SK-N-SH (cell line): ENCODE data around the gene TRDN. TPM values are rescaled to one million over a fixed set of nuclear protein-coding genes. Genes with fewer than 3 reads are reported as not detected.

ENCODE experiments used
- CTCF ChIA-PET: fragments of 300-600, 350-600 bp; formaldehyde crosslinking; extraction: SDS; loops from one replicate; lab custom pipeline; 2021; lab: Yijun Ruan, JAX
- POLR2A ChIA-PET: fragments of 350-600 bp; sonication (Branson Sonifier 250); formaldehyde crosslinking; extraction: SDS; loops from one replicate; lab custom pipeline; 2020; ENCODE audit warnings: antibody characterized with exemption, inconsistent platforms; lab: Yijun Ruan, JAX
- DNase-seq: peaks from one replicate; pipeline ENCODE4 v3.0.0; 2012
- H2AFZ ChIP-seq: fragments of 200-600 bp; sonication (generic); 2 replicates; pipeline ENCODE4 v1.8.1; 2016; ENCODE audit warnings: antibody characterized with exemption, mild to moderate bottlenecking, low read depth
- H3F3A ChIP-seq: fragments of 200-600 bp; sonication (generic); replicated peaks from 2 replicates; pipeline ENCODE3; 2016; ENCODE audit warnings: antibody characterized with exemption, mild to moderate bottlenecking; ENCODE audit not compliant: insufficient read depth
- H3K27ac ChIP-seq, 2 experiments: fragments of 200-500 bp in 1 of 2; fragments of 200-600 bp in 1 of 2; sonication (Bioruptor generic) in 1 of 2; sonication (generic), shearing (Covaris generic) in 1 of 2; 2 replicates each; pipeline versions ENCODE4 v1.5.1 to v1.6.1; 2014 to 2016; ENCODE audit warnings: low read depth in 2 of 2, inconsistent platforms in 1 of 2, low read length in 1 of 2, mild to moderate bottlenecking in 1 of 2, mixed read lengths in 1 of 2
- H3K27me3 ChIP-seq: fragments of 200-600 bp; sonication (generic), shearing (Covaris generic); 2 replicates; pipeline ENCODE4 v1.6.1; 2016; ENCODE audit warnings: mixed run types; ENCODE audit not compliant: insufficient read depth
- H3K36me3 ChIP-seq, 2 experiments: fragments of 200-500 bp in 1 of 2; fragments of 200-600 bp in 1 of 2; sonication (Bioruptor generic) in 1 of 2; sonication (generic) in 1 of 2; replicated peaks in 1 of 2; 2 replicates each; pipeline versions ENCODE3 to v1.5.1; 2014 to 2016; ENCODE audit warnings: low read length in 1 of 2, mild to moderate bottlenecking in 1 of 2; ENCODE audit not compliant: insufficient read depth in 2 of 2, control insufficient read depth in 1 of 2
- H3K4me1 ChIP-seq, 2 experiments: fragments of 200-500 bp in 1 of 2; fragments of 200-600 bp in 1 of 2; sonication (Bioruptor generic) in 1 of 2; sonication (generic), shearing (Covaris generic) in 1 of 2; 2 replicates each; pipeline versions ENCODE4 v1.5.1 to v1.6.1; 2014 to 2016; ENCODE audit warnings: low read depth in 1 of 2, low read length in 1 of 2, mixed run types in 1 of 2; ENCODE audit not compliant: insufficient read depth in 2 of 2, control insufficient read depth in 1 of 2
- H3K4me2 ChIP-seq: fragments of 200-600 bp; sonication (generic), shearing (Covaris generic); 2 replicates; pipeline ENCODE4 v1.6.1; 2017; ENCODE audit warnings: mixed run types
- H3K4me3 ChIP-seq, 2 experiments: fragments of 200-500 bp in 1 of 2; fragments of 200-600 bp in 1 of 2; sonication (Bioruptor generic) in 1 of 2; sonication (generic), shearing (Covaris generic) in 1 of 2; 2 replicates each; pipeline versions ENCODE4 v1.5.1 to v1.8.1; 2014 to 2016; ENCODE audit warnings: low read depth in 2 of 2, inconsistent platforms in 1 of 2, low read length in 1 of 2, mild to moderate bottlenecking in 1 of 2, mixed read lengths in 1 of 2, moderate library complexity in 1 of 2
- H3K79me2 ChIP-seq: fragments of 200-600 bp; sonication (generic); 2 replicates; pipeline ENCODE4 v1.8.1; 2017; ENCODE audit warnings: mild to moderate bottlenecking; ENCODE audit not compliant: insufficient read depth
- H3K9ac ChIP-seq: fragments of 200-600 bp; sonication (generic); 2 replicates; pipeline ENCODE4 v1.6.1; 2017; ENCODE audit warnings: mixed run types
- H3K9me2 ChIP-seq: fragments of 200-600 bp; sonication (generic); 2 replicates; pipeline ENCODE4 v1.6.1; 2017; ENCODE audit warnings: mixed run types
- H3K9me3 ChIP-seq: fragments of 200-600 bp; sonication (generic); 2 replicates; pipeline ENCODE4 v1.6.1; 2017; ENCODE audit warnings: mixed run types, mild to moderate bottlenecking, moderate library complexity
- H4K20me1 ChIP-seq: fragments of 200-600 bp; sonication (generic); 2 replicates; pipeline ENCODE4 v1.6.1; 2017; ENCODE audit warnings: mild to moderate bottlenecking, mixed run types; ENCODE audit not compliant: insufficient read depth
- CHD2 ChIP-seq: fragments of 150-350 bp; IDR thresholded peaks from 2 replicates; pipeline ENCODE4 v1.6.1; 2018; ENCODE audit warnings: low read length; ENCODE audit not compliant: partially characterized antibody
- FOSL2 ChIP-seq: IDR thresholded peaks from 2 replicates; pipeline ENCODE4 v1.4.0; 2012; ENCODE audit warnings: low read depth, mild to moderate bottlenecking, moderate library complexity, borderline replicate concordance
- FOXJ3 ChIP-seq: sonication (generic); formaldehyde crosslinking; IDR thresholded peaks from 2 replicates; pipeline ENCODE4 v1.5.1; 2020; ENCODE audit warnings: mild to moderate bottlenecking, missing genetic modification reagents
- NFIC ChIP-seq: IDR thresholded peaks from 2 replicates; pipeline ENCODE4 v1.4.0; 2012; ENCODE audit warnings: borderline replicate concordance
- NRF1 ChIP-seq: IDR thresholded peaks from 2 replicates; pipeline ENCODE4 v1.6.1; 2012; ENCODE audit warnings: low read depth, mild to moderate bottlenecking, low read length
- RFX5 ChIP-seq: IDR thresholded peaks from 2 replicates; pipeline ENCODE4 v1.6.1; 2012; ENCODE audit warnings: mild to moderate bottlenecking, improper control_type of control experiment, low read length
- RXRA ChIP-seq: IDR thresholded peaks from 2 replicates; pipeline ENCODE4 v1.4.0; 2012; ENCODE audit warnings: low read depth, mild to moderate bottlenecking, borderline replicate concordance
- SIN3A ChIP-seq: IDR thresholded peaks from 2 replicates; pipeline ENCODE4 v1.6.1; 2012; ENCODE audit warnings: low read depth, mild to moderate bottlenecking, low read length, moderate library complexity, borderline replicate concordance
- SMC3 ChIP-seq: IDR thresholded peaks from 2 replicates; pipeline ENCODE4 v1.6.1; 2012; ENCODE audit warnings: low read depth, low read length, improper control_type of control experiment
- TAF1 ChIP-seq: IDR thresholded peaks from 2 replicates; pipeline ENCODE4 v1.6.1; 2012; ENCODE audit warnings: low read depth, mild to moderate bottlenecking, low read length, moderate library complexity, borderline replicate concordance
- WGBS: methylation state at CpG from one replicate; pipeline ENCODE4 v1.1.6; 2017; ENCODE audit warnings: low lambda C conversion rate; 5-methylcytosine and 5-hydroxymethylcytosine counted together
- polyA plus RNA-seq, 3 experiments: library from polyadenylated mRNA; depleted of rRNA; stranded (reverse); fragments of >200 nt; gene quantifications; 2 replicates each; pipeline ENCODE4 v1.2.3, GENCODE V29; 2012
- TF ChIP-seq, protein P1 (sequence below): IDR thresholded peaks from 2 replicates; pipeline ENCODE4 v1.6.1; 2012; ENCODE audit warnings: mild to moderate bottlenecking, low read depth, low read length, moderate library complexity
- TF ChIP-seq, protein P2 (sequence below): IDR thresholded peaks from 2 replicates; pipeline ENCODE4 v1.4.0; 2012; ENCODE audit warnings: low read depth, borderline replicate concordance

TRDN gene
- polyA plus RNA-seq, 1 of the 3 experiments (the other 2 are of a cell fraction) = not detected

DNA sequence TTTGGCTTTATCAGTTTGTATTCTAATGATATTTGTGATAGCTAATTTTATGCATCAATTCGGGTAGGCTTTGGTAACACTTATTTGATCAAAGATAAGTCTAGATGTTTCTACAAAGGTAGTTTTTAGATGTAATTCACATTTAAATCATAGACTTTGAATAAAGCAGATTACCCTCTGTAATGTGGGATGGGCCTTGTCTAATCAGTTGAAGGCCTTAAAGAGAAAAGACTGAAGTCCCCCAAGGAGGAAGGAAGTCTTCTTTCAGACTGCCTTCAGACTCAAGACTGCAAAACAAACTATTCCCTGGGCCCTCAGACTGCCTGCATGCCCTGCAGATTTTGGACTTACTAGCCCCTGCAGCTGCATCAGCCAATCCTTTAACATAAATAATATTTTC lies 178.5 kb downstream of the TRDN start:
- ChIA-PET CTCF (no interaction called here), POLR2A (no interaction called here)
- Histone ChIP-seq H3K4me1 (no peaks in the 10 kb centered on the region), H3K4me3 (no peak overlapping the region), H3K9me3 (no peaks in the 10 kb centered on the region), H3K36me3 (no peaks in the 10 kb centered on the region), H3K79me2 (no peaks in the 10 kb centered on the region), H3K27ac (no peak overlapping the region), H3K4me2 (no peak overlapping the region), H3K9ac (no peak overlapping the region), H4K20me1 (no peaks in the 10 kb centered on the region), H3K9me2 (no peaks in the 10 kb centered on the region), H2AFZ (no peak overlapping the region), H3K27me3 (no peaks in the 10 kb centered on the region), H3F3A (no peaks in the 10 kb centered on the region)
- WGBS = 5% methylated on average over 1 of the region's 1 CpG
- DNase-seq = no peak
- TF ChIP-seq RFX5 (no peak), FOSL2 (no peak), RXRA (no peak), CHD2 (no peak), TAF1 (no peak), NRF1 (no peak), NFIC (no peak)
- TF ChIP-seq, protein P1, sequence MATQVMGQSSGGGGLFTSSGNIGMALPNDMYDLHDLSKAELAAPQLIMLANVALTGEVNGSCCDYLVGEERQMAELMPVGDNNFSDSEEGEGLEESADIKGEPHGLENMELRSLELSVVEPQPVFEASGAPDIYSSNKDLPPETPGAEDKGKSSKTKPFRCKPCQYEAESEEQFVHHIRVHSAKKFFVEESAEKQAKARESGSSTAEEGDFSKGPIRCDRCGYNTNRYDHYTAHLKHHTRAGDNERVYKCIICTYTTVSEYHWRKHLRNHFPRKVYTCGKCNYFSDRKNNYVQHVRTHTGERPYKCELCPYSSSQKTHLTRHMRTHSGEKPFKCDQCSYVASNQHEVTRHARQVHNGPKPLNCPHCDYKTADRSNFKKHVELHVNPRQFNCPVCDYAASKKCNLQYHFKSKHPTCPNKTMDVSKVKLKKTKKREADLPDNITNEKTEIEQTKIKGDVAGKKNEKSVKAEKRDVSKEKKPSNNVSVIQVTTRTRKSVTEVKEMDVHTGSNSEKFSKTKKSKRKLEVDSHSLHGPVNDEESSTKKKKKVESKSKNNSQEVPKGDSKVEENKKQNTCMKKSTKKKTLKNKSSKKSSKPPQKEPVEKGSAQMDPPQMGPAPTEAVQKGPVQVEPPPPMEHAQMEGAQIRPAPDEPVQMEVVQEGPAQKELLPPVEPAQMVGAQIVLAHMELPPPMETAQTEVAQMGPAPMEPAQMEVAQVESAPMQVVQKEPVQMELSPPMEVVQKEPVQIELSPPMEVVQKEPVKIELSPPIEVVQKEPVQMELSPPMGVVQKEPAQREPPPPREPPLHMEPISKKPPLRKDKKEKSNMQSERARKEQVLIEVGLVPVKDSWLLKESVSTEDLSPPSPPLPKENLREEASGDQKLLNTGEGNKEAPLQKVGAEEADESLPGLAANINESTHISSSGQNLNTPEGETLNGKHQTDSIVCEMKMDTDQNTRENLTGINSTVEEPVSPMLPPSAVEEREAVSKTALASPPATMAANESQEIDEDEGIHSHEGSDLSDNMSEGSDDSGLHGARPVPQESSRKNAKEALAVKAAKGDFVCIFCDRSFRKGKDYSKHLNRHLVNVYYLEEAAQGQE = no peak
- TF ChIP-seq, protein P2, sequence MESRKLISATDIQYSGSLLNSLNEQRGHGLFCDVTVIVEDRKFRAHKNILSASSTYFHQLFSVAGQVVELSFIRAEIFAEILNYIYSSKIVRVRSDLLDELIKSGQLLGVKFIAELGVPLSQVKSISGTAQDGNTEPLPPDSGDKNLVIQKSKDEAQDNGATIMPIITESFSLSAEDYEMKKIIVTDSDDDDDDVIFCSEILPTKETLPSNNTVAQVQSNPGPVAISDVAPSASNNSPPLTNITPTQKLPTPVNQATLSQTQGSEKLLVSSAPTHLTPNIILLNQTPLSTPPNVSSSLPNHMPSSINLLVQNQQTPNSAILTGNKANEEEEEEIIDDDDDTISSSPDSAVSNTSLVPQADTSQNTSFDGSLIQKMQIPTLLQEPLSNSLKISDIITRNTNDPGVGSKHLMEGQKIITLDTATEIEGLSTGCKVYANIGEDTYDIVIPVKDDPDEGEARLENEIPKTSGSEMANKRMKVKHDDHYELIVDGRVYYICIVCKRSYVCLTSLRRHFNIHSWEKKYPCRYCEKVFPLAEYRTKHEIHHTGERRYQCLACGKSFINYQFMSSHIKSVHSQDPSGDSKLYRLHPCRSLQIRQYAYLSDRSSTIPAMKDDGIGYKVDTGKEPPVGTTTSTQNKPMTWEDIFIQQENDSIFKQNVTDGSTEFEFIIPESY = no peak

- POLR2A ChIA-PET = no interaction called here
- Histone ChIP-seq H3K79me2 (no peaks in the 10 kb centered on the region), H3F3A (no peaks in the 10 kb centered on the region), H3K9me2 (no peaks in the 10 kb centered on the region), H4K20me1 (no peaks in the 10 kb centered on the region), H3K4me2 (no peak overlapping the region), H2AFZ (no peak overlapping the region), H3K27me3 (no peaks in the 10 kb centered on the region), H3K9me3 (no peaks in the 10 kb centered on the region), H3K4me1 (no peaks in the 10 kb centered on the region), H3K9ac (no peak overlapping the region), H3K36me3 (no peaks in the 10 kb centered on the region), H3K4me3 (no peak overlapping the region), H3K27ac (no peak overlapping the region)
- no peak for TF ChIP-seq NRF1
- TF ChIP-seq, protein P1 = no peak
- TF ChIP-seq FOXJ3 = no peak
- no peak for TF ChIP-seq RFX5
- TF ChIP-seq SIN3A = no peak
- TF ChIP-seq NFIC = no peak
- TF ChIP-seq SMC3 = no peak
- TF ChIP-seq TAF1 = no peak
- 14% methylated on average over 3 of the region's 3 CpGs for whole genome bisulfite sequencing
- DNase-seq = no peak
- CTCF ChIA-PET = interaction anchor here (1.6 kb wide), 1 partner anchor 258 kb away, joined by 3 read pairs; no protein-coding TSS in a partner anchor
Measured at GRCh38 chr6:123456836-123457235, 179.9 kb downstream of the TRDN start.
